ENCODE data around the gene MTRF1. TPM values are rescaled to one million over a fixed set of nuclear protein-coding genes. Genes with fewer than 3 reads are reported as not detected.

MTRF1 gene
- total RNA-seq, 2 experiments from 2014 or later, result 18.0 to 19.1 TPM

DNA sequence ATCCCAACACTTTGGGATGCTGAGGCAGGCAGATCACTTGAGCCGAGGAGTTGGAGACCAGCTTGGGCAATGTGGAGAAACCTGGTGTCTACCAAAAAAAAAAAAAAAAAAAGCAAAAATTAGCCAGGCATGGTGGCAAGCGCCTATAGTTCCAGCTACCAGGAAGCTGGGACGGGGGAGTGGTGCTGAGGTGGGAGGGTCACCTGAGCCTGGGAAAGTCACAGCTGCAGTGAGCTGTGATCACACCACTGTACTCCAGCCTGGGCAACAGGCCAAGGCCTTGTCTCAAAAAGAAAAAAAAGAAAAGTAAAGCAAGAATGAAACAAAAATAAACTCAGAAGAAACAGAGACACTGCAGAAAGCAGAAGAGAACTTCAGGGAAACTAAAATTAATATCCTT, 31.6 kb downstream of the MTRF1 start:
- POLR2A ChIA-PET, result no interaction called here

GRCh38 chr13:41231025-41231677, 32.2 kb downstream of the MTRF1 start:
- CTCF ChIA-PET, result no interaction called here
- POLR2A ChIA-PET, result no interaction called here

More for the DNA sequence above, 31.6 kb downstream of the MTRF1 start:
- CTCF ChIA-PET, result no interaction called here

DNA sequence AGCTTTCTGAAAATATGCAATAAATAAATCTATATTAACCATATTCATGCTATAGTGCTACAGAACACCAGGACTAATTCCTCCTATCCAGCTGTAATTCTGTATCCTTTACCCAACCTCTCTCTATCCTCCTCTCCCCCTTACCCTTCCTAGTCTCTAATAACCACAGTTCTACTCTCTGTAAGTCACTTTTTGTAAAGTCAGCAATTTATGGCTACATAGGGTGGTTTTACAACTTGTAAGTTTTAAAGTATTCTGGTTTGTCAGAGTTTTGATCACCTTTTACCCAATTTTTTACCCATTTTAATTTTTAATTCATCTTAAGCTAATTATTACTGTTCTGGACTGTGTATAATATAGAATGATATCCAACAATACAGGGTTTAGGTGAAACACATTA, 34.0 kb downstream of the MTRF1 start:
- CTCF ChIA-PET, result no interaction called here
- POLR2A ChIA-PET, result no interaction called here

DNA sequence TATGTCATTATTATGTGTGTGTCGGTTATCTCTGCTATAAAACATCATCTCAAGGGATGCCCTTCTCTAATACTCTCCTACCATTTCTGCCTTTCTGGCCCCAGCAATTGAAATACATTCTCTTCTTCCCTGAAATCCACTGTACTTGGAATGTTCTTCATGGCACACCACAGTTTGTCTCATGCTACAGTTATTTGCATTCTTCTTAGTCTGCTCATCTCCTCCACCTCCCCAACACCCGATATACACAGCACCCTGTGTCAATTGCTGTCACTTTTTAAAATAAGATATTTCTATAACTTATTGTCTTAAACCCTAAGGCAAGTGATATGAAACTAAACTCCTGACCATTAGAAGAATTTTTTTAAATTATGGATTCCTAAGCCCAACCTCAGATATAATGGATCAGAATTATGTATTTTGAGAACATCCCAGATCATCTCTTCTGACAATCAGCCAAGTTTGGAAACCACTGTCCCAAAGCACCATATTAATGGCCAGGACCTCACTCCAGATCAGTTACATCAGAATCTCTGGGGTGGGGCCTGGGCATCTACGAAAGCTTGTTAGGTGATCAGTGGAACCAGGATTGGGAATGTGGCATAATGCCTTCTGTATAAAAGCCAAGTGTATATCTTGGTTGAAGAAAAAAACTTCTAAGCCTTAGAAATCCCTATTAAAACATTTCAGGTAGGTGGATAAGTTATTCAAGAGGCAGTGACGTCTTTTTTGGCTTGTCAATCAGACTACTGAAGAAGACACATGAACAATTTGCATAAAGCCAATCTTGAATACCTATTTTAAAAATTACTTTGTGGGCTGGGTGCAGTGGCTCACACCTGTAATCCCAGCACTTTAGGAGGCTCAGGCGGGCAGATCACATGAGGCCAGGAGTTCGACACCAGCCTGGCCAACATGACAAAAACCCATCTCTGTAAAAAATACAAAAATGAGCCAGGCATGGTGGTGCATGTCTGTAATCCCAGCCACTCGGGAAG, 39.0 kb downstream of the MTRF1 start:
- ChIA-PET POLR2A (no interaction called here), CTCF (no interaction called here)

DNA sequence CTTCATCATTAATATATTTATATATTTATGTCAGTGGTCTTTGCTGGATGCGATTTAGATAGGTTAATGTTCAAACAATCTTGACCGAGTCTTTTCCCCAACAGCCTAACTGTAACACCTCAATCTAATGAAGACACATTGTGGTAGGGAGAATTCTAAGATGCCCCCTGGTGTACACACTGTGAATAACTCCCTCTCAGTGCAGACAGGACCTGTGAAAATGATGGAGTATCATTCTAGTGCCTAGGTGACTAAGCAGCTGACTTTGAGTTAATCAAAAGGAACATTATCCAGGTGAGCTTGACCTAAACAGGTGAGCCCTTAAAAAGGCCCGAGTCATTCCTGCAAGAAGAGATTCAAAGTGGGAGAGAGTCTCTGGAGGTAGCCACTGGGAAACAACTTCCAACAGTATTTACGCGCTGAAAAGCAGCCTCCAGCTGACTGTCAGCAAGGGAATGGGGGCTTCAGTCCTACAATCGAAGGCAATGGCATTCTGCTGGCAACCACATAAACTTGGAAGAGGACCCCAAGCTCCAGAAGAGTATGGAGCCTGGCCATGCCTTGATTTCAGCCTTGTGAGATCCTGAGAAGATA, 41.0 kb downstream of the MTRF1 start:
- ChIA-PET CTCF (interaction anchor here (0.5 to 0.8 kb wide), 3 partner anchors 38 to 266 kb away, joined by 3 read pairs; no protein-coding TSS in a partner anchor), POLR2A (no interaction called here)

DNA sequence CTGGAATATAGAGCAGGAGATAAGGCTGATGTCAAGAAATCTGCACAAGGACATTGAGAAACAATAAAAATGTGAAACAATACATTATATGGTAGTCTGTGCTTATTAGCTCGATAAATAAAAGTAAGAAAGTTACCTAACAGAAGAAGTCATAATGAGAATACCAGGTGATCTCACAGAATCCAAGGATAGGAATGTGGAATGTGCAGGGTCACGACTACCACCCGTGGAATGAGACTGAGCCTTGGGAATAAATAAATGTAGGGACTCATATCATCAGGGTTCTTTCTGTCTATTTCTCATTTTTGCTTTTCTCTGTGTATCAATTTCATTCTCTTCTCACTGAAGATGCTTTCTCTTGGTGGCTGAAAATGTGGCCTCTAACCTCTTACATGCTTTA, 43.0 kb downstream of the MTRF1 start:
- POLR2A ChIA-PET, result no interaction called here
- CTCF ChIA-PET, result interaction anchor here (1.1 kb wide), 1 partner anchor 24 kb away, joined by 3 read pairs; no protein-coding TSS in a partner anchor

GRCh38 chr13:41216160-41216559, 47.2 kb downstream of the MTRF1 start:
- CTCF ChIA-PET, result no interaction called here
- POLR2A ChIA-PET, result no interaction called here

- CTCF ChIA-PET, result no interaction called here
- POLR2A ChIA-PET, result no interaction called here
Measured at GRCh38 chr13:41213919-41214318, 49.5 kb downstream of the MTRF1 start.

- ChIA-PET CTCF (no interaction called here), POLR2A (no interaction called here)
Measured at GRCh38 chr13:41213316-41213715, 50.1 kb downstream of the MTRF1 start.

DNA sequence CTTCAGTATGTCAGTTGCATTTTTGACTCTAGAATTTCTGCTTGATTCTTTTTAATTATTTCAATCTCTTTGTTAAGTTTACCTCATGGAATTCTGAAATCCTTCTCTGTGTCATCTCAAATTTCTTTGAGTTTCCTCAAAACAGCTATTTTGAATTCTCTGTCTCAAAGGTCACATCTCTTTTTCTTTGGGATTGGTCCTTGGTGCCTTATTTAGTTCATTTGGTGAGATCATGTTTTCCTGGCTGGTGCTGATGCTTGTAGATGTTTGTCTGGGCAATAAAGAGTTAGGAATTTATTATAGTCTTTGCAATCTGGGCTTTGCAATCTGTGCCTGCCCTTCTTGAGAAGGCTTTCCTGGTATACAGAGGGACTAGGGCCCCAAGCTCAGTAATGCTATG, 50.5 kb downstream of the MTRF1 start:
- POLR2A ChIA-PET, result no interaction called here
- CTCF ChIA-PET, result no interaction called here

DNA sequence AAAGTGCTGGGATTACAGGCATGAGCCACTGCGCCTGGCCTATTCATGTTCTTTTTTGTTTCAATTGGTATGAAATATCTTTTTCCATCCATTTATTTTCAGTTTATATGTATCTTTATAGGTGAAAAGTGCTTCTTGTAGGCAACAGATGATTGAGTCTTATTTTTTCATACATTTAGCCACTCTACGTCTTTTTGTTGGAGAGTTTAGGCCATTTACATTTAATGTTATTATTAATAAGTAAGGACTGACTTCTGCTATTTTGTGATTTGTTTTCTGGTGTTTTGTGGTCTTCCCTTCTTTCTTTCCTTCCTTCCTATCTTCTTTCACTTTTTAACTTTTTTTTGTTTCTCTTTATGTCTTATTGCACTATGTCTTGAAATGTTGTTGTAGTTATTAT, 52.3 kb downstream of the MTRF1 start:
- ChIA-PET CTCF (no interaction called here), POLR2A (no interaction called here)

- ChIA-PET CTCF (no interaction called here), POLR2A (no interaction called here)
Measured at GRCh38 chr13:41206467-41206866, 56.9 kb downstream of the MTRF1 start.

DNA sequence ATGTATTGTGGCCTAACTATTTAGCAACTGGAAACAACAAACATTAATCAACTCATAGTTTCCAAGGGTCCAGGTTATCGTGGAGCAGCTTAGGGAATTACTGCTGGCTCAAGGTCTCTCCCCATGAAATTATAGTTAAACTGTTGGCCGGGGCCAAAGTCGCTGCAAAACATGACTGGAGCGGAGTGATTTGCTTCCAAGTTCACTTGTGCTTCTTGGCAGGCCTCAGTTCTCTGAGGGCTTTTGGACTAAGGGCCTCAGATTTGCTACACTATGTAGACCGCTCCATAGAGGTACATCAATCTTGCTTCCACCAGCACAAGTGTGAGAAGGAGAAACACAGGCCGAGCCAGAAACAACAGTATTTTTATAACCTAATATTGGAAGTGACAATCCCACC, 59.6 kb downstream of the MTRF1 start:
- CTCF ChIA-PET, result no interaction called here
- POLR2A ChIA-PET, result no interaction called here

DNA sequence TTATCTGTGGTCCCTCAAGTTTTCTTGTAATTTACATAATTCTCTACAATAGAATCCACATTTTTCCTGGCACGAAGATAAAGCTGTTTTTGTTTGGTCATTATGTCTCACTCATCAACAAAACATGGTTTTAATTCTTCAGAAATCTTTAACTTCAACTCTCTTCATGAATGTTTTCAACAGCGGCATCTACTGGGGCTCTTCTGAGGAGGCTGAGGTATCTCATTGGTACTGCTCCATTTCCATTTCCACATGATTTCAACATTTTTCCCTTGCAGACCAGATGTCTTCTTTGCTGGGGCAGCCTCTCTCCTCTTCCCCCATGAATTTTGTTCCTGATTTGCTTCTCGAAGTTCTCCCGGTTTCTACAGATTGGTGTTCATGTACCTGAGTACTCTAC, 63.2 kb downstream of the MTRF1 start:
- CTCF ChIA-PET, result no interaction called here
- POLR2A ChIA-PET, result no interaction called here

DNA sequence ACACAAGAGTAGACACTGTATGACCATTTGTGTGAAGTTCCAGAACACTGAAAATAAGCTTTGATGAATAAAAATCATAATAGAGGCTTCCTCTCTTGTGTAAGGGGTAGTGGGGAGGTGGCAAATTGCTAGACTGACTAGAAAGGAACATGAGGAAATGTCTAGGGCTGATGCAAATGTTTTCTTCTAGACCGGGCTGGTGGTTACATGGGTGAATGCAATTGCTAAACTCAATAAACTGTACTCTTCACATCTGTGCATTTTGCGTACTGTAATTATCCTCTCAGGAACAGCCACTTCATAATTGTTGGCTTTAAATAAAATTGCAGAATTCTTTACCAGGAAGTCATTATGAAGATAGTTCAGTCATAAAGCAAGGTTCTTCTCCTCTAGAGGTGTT, 63.9 kb downstream of the MTRF1 start:
- CTCF ChIA-PET, result no interaction called here
- POLR2A ChIA-PET, result no interaction called here

DNA sequence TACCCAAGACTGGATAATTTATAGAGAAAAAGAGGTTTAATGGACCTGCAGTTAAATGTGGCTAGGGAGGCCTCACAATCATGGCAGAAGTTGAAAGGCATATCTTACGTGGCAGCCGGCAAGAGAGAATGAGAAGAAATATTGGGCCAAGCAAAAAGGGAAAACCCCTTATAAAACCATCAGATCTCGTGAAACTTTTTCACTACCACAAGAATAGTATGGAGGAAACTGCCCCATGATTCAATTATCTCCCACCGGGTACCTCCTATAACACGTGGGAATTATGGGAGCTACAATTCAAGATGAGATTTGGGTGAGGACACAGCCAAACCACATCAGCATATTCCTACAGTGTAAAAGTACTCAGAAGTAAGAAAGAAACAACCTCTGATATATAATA, 64.3 kb downstream of the MTRF1 start:
- CTCF ChIA-PET, result no interaction called here
- POLR2A ChIA-PET, result no interaction called here

DNA sequence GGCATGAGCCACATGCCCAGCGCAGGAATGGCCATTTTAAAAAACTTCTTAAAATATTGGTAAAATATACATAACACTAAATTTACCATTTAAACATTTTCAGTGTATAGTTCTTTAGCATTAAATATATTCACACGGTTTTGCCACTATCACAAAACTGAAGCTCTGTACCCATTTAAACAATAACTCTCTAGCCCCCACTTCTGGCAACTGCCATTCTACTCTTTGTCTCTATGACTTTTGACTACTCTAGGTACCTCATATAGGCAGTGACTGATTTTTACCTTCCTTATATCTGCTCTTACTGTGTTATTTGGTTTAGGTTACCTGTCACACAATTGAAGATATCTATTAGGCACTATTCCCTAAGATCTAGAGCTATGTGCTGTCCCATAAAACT, 66.8 kb downstream of the MTRF1 start:
- CTCF ChIA-PET, result no interaction called here
- POLR2A ChIA-PET, result interaction anchor here (0.6 kb wide), 1 partner anchor 73 kb away, joined by 3 read pairs; no protein-coding TSS in a partner anchor

DNA sequence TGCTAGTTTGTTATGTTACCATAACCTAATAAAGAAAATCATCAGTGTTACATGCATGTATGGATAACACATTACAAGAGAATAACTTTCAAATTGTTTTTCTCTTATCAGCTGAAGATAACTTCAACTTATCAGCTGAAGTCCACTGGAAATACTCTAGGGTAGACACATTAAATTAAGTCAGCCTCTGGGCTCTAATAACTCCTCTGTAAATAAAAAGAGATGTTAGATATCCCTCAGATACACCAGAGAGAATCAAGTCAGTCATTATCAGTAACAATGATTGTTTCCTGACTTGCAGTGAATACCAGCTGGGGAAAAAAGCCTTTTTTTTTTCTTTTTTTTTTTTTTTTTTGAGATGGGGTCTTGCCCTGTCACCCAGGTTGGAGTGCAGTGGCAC, 67.4 kb downstream of the MTRF1 start:
- POLR2A ChIA-PET, result no interaction called here
- CTCF ChIA-PET, result interaction anchor here (0.6 kb wide), 1 partner anchor 25 kb away, joined by 3 read pairs; no protein-coding TSS in a partner anchor

DNA sequence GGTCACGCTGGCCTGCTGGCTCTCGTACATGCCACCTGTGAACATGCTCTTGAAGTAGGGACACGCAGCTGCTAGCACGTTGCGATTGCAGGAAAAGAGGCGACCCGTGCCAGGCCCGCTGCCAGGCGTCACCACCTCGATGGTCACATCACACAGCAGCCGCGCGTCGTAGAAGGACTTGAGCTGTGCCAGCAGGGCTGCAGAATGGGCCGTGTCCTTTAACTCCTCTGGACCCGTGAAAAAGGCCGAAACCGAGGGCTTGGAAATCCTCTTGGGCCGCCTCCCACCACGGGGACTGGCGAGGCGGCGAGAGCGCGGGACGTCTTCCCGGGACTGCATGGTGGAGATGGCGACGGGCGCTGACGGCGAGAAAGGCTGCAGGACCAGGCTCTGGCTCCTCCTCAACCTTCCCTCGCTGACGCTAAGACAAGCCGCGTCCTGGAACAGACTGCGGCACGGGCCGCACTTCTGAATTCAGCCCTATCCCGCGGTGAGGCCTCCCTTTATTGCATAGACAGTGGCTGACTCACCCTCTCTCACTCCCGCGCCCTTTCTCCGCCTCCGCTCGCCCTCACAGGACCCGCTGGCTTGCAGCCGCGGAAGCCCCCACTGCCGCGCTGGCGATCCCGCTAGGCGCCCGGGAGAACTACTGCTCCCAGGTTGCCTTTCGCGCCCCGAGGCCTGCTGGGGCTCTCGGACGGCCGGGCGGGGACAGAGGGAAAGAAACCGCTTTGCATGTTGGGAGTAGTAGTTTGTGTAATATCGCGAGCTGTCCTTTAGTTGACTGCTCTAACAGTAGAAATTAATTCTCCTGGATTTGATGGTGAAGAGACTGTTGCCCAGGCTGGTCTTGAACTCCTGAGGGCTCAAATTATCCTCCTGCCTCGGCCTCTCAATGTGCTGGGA, 69.2 kb downstream of the MTRF1 start, which contains the start of gene KBTBD7:
TSS of gene KBTBD7 (minus strand) at position 651 of the 906 bp plus-strand sequence. CDS start at position 339, 312 bp downstream.
- ChIA-PET CTCF (interaction anchor here (1.0 kb wide), 1 partner anchor 133 kb away, joined by 3 read pairs; the partner anchor contains the start of gene WBP4), POLR2A (interaction anchor here (1.1 kb wide), 1 partner anchor 61 kb away, joined by 5 read pairs; the partner anchor contains the start of gene KBTBD6)

Measured in activated CD8-positive, alpha-beta memory T cell treated with anti-CD3 and anti-CD28 coated beads for 36 hours (primary cell).